Measurements from ENCODE around the gene ZBTB32.
"Not testable (repeated sequence)": the region's sequence is repeated elsewhere in the genome, so short reads cannot be mapped to it uniquely, and the experiment has no call there.

The ZBTB32 gene, protein sequence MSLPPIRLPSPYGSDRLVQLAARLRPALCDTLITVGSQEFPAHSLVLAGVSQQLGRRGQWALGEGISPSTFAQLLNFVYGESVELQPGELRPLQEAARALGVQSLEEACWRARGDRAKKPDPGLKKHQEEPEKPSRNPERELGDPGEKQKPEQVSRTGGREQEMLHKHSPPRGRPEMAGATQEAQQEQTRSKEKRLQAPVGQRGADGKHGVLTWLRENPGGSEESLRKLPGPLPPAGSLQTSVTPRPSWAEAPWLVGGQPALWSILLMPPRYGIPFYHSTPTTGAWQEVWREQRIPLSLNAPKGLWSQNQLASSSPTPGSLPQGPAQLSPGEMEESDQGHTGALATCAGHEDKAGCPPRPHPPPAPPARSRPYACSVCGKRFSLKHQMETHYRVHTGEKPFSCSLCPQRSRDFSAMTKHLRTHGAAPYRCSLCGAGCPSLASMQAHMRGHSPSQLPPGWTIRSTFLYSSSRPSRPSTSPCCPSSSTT

DNA sequence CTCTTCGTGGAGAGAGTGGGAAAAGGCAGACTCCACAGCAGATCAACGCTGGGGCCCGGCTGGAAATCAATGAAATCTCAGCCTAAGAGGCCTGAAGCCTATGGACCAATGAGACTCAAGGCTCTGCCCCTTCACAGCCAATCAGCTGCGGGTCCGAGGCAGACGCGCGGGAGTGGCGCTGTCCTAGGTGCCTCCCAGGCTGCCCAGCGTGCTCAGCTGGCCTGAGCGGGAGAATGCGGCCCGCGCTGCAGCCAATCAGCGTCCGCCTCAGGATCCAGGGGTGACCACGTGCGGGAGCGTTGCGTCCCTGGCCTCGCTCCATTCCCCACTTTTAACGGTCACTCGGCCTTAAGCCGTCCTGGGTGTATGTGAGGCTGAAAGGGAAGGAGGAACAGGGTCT is at the start of gene ZBTB32:
TSS of gene ZBTB32 (plus strand) at position 341 of the 400 bp plus-strand sequence. CDS start 10,069 bp downstream, outside the sequence.
- no peak within 1 kb of the TSS for H3K9ac ChIP-seq (ENCODE audit: low read length in 5 of 5)
- H3K27ac ChIP-seq (ENCODE audit: low read depth, low read length), result no peak within 1 kb of the TSS
- H3K4me1 ChIP-seq (ENCODE audit: control insufficient read depth in 5 of 5, insufficient read depth in 5 of 5, low read length in 5 of 5), result peaks cover 2 to 16% (median 10%) of the 10 kb centered on the region in 5 donors
- H3K36me3 ChIP-seq (ENCODE audit: control insufficient read depth in 5 of 5, insufficient read depth in 5 of 5, low read length in 5 of 5), result no peaks in the 10 kb centered on the region
- peaks cover 0 to 9% (median 4%) of the 10 kb centered on the region in 5 donors for H3K27me3 ChIP-seq (ENCODE audit: control insufficient read depth in 5 of 5, insufficient read depth in 4 of 5, low read length in 5 of 5)
- no peaks in the 10 kb centered on the region for H3K9me3 ChIP-seq (ENCODE audit: control insufficient read depth in 5 of 5, low read length in 5 of 5)
- no peak within 1 kb of the TSS for H3K4me3 ChIP-seq (ENCODE audit: low read depth in 1 of 5, low read length in 5 of 5)

- H3K36me3 ChIP-seq (ENCODE audit: control insufficient read depth in 5 of 5, insufficient read depth in 5 of 5, low read length in 5 of 5), result peaks cover 6 to 76% (median 57%) of the 10 kb centered on the region in 5 donors
- not testable (repeated sequence) for H3K9me3 ChIP-seq (ENCODE audit: control insufficient read depth in 5 of 5, low read length in 5 of 5); H3K4me1 ChIP-seq (ENCODE audit: control insufficient read depth in 5 of 5, insufficient read depth in 5 of 5, low read length in 5 of 5); H3K27ac ChIP-seq (ENCODE audit: low read depth, low read length); H3K9ac ChIP-seq (ENCODE audit: low read length in 5 of 5); H3K27me3 ChIP-seq (ENCODE audit: control insufficient read depth in 5 of 5, insufficient read depth in 4 of 5, low read length in 5 of 5); H3K4me3 ChIP-seq (ENCODE audit: low read depth in 1 of 5, low read length in 5 of 5)
Observed at GRCh38 chr19:35654828-35655227, 49.5 kb upstream of the ZBTB32 start.

- Histone ChIP-seq H3K36me3 (ENCODE audit: control insufficient read depth in 5 of 5, insufficient read depth in 5 of 5, low read length in 5 of 5) (peaks cover 6 to 76% (median 60%) of the 10 kb centered on the region in 5 donors), H3K4me1 (ENCODE audit: control insufficient read depth in 5 of 5, insufficient read depth in 5 of 5, low read length in 5 of 5) (peaks cover 0 to 3% (median 0%) of the 10 kb centered on the region in 5 donors), H3K27ac (ENCODE audit: low read depth, low read length) (no peak overlapping the region), H3K27me3 (ENCODE audit: control insufficient read depth in 5 of 5, insufficient read depth in 4 of 5, low read length in 5 of 5) (no peaks in the 10 kb centered on the region), H3K9ac (ENCODE audit: low read length in 5 of 5) (no peak overlapping the region), H3K4me3 (ENCODE audit: low read depth in 1 of 5, low read length in 5 of 5) (no peak overlapping the region), H3K9me3 (ENCODE audit: control insufficient read depth in 5 of 5, low read length in 5 of 5) (no peaks in the 10 kb centered on the region)
Observed at GRCh38 chr19:35655600-35655999, 48.8 kb upstream of the ZBTB32 start.

GRCh38 chr19:35656700-35657099 is 47.7 kb upstream of the ZBTB32 start:
- Histone ChIP-seq H3K36me3 (ENCODE audit: control insufficient read depth in 5 of 5, insufficient read depth in 5 of 5, low read length in 5 of 5) (peaks cover 6 to 67% (median 59%) of the 10 kb centered on the region in 5 donors), H3K27me3 (ENCODE audit: control insufficient read depth in 5 of 5, insufficient read depth in 4 of 5, low read length in 5 of 5) (no peaks in the 10 kb centered on the region), H3K27ac (ENCODE audit: low read depth, low read length) (no peak overlapping the region), H3K9me3 (ENCODE audit: control insufficient read depth in 5 of 5, low read length in 5 of 5) (no peaks in the 10 kb centered on the region), H3K4me1 (ENCODE audit: control insufficient read depth in 5 of 5, insufficient read depth in 5 of 5, low read length in 5 of 5) (peaks cover 0 to 4% (median 2%) of the 10 kb centered on the region in 5 donors), H3K4me3 (ENCODE audit: low read depth in 1 of 5, low read length in 5 of 5) (no peak overlapping the region), H3K9ac (ENCODE audit: low read length in 5 of 5) (no peak overlapping the region)

- Histone ChIP-seq H3K36me3 (ENCODE audit: control insufficient read depth in 5 of 5, insufficient read depth in 5 of 5, low read length in 5 of 5) (peaks cover 6 to 63% (median 57%) of the 10 kb centered on the region in 5 donors), H3K9me3 (ENCODE audit: control insufficient read depth in 5 of 5, low read length in 5 of 5) (no peaks in the 10 kb centered on the region), H3K9ac (ENCODE audit: low read length in 5 of 5) (no peak overlapping the region), H3K27ac (ENCODE audit: low read depth, low read length) (no peak overlapping the region), H3K4me3 (ENCODE audit: low read depth in 1 of 5, low read length in 5 of 5) (no peak overlapping the region), H3K4me1 (ENCODE audit: control insufficient read depth in 5 of 5, insufficient read depth in 5 of 5, low read length in 5 of 5) (peaks cover 0 to 4% (median 2%) of the 10 kb centered on the region in 5 donors), H3K27me3 (ENCODE audit: control insufficient read depth in 5 of 5, insufficient read depth in 4 of 5, low read length in 5 of 5) (no peaks in the 10 kb centered on the region)
Observed at GRCh38 chr19:35657904-35658700, 46.3 kb upstream of the ZBTB32 start.

GRCh38 chr19:35661995-35662340 is 42.4 kb upstream of the ZBTB32 start:
- no peak overlapping the region for H3K9ac ChIP-seq (ENCODE audit: low read length in 5 of 5)
- peaks cover 0 to 4% (median 2%) of the 10 kb centered on the region in 5 donors for H3K4me1 ChIP-seq (ENCODE audit: control insufficient read depth in 5 of 5, insufficient read depth in 5 of 5, low read length in 5 of 5)
- no peaks in the 10 kb centered on the region for H3K27me3 ChIP-seq (ENCODE audit: control insufficient read depth in 5 of 5, insufficient read depth in 4 of 5, low read length in 5 of 5)
- H3K27ac ChIP-seq (ENCODE audit: low read depth, low read length), result no peak overlapping the region
- H3K4me3 ChIP-seq (ENCODE audit: low read depth in 1 of 5, low read length in 5 of 5), result no peak overlapping the region
- H3K36me3 ChIP-seq (ENCODE audit: control insufficient read depth in 5 of 5, insufficient read depth in 5 of 5, low read length in 5 of 5), result peaks cover 0 to 37% (median 34%) of the 10 kb centered on the region in 5 donors
- no peaks in the 10 kb centered on the region for H3K9me3 ChIP-seq (ENCODE audit: control insufficient read depth in 5 of 5, low read length in 5 of 5)

GRCh38 chr19:35663981-35664380 is 40.4 kb upstream of the ZBTB32 start:
- H3K9me3 ChIP-seq (ENCODE audit: control insufficient read depth in 5 of 5, low read length in 5 of 5), result no peaks in the 10 kb centered on the region
- no peak overlapping the region for H3K9ac ChIP-seq (ENCODE audit: low read length in 5 of 5)
- no peak overlapping the region for H3K27ac ChIP-seq (ENCODE audit: low read depth, low read length)
- peaks cover 0 to 4% (median 2%) of the 10 kb centered on the region in 5 donors for H3K4me1 ChIP-seq (ENCODE audit: control insufficient read depth in 5 of 5, insufficient read depth in 5 of 5, low read length in 5 of 5)
- H3K36me3 ChIP-seq (ENCODE audit: control insufficient read depth in 5 of 5, insufficient read depth in 5 of 5, low read length in 5 of 5), result peaks cover 0 to 19% (median 13%) of the 10 kb centered on the region in 5 donors
- no peak overlapping the region for H3K4me3 ChIP-seq (ENCODE audit: low read depth in 1 of 5, low read length in 5 of 5)
- H3K27me3 ChIP-seq (ENCODE audit: control insufficient read depth in 5 of 5, insufficient read depth in 4 of 5, low read length in 5 of 5), result no peaks in the 10 kb centered on the region

GRCh38 chr19:35665157-35665556 is 39.2 kb upstream of the ZBTB32 start:
- H3K36me3 ChIP-seq (ENCODE audit: control insufficient read depth in 5 of 5, insufficient read depth in 5 of 5, low read length in 5 of 5), result peaks cover 0 to 12% (median 10%) of the 10 kb centered on the region in 5 donors
- no peaks in the 10 kb centered on the region for H3K9me3 ChIP-seq (ENCODE audit: control insufficient read depth in 5 of 5, low read length in 5 of 5)
- peaks cover 0 to 3% (median 0%) of the 10 kb centered on the region in 5 donors for H3K27me3 ChIP-seq (ENCODE audit: control insufficient read depth in 5 of 5, insufficient read depth in 4 of 5, low read length in 5 of 5)
- H3K4me3 ChIP-seq (ENCODE audit: low read depth in 1 of 5, low read length in 5 of 5), result no peak overlapping the region
- H3K4me1 ChIP-seq (ENCODE audit: control insufficient read depth in 5 of 5, insufficient read depth in 5 of 5, low read length in 5 of 5), result peaks cover 0 to 4% (median 2%) of the 10 kb centered on the region in 5 donors
- no peak overlapping the region for H3K9ac ChIP-seq (ENCODE audit: low read length in 5 of 5)
- no peak overlapping the region for H3K27ac ChIP-seq (ENCODE audit: low read depth, low read length)

DNA sequence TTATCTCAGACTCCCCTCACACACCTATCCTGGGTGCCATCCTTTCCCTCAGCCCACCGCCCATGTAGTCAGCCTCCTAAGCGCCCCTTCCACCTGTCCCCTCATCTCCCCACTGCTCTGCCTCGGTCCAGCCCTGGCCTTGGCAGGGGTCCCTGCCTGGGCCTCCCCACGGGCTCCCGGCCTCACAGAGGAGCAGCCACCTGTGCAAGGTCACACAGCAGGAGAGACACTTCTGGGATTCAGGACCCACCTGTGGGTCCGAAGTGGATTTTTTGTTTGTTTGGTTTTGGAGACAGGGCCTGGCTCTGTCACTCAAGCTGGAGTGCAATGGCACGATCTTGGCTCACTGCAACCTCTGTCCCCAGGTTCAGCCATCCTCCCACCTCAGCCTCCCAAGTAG is 38.8 kb upstream of the ZBTB32 start:
- H3K27ac ChIP-seq (ENCODE audit: low read depth, low read length), result no peak overlapping the region
- peaks cover 0 to 12% (median 9%) of the 10 kb centered on the region in 5 donors for H3K36me3 ChIP-seq (ENCODE audit: control insufficient read depth in 5 of 5, insufficient read depth in 5 of 5, low read length in 5 of 5)
- no peak overlapping the region for H3K9ac ChIP-seq (ENCODE audit: low read length in 5 of 5)
- peaks cover 0 to 4% (median 2%) of the 10 kb centered on the region in 5 donors for H3K4me1 ChIP-seq (ENCODE audit: control insufficient read depth in 5 of 5, insufficient read depth in 5 of 5, low read length in 5 of 5)
- H3K9me3 ChIP-seq (ENCODE audit: control insufficient read depth in 5 of 5, low read length in 5 of 5), result no peaks in the 10 kb centered on the region
- H3K4me3 ChIP-seq (ENCODE audit: low read depth in 1 of 5, low read length in 5 of 5), result no peak overlapping the region
- H3K27me3 ChIP-seq (ENCODE audit: control insufficient read depth in 5 of 5, insufficient read depth in 4 of 5, low read length in 5 of 5), result peaks cover 0 to 3% (median 0%) of the 10 kb centered on the region in 5 donors

Data from subcutaneous abdominal adipose tissue (tissue), 5 donors.